Renal cortex interstitium (tissue), 15 donors: ENCODE measurements around the gene ZMPSTE24. TPM values are rescaled to one million over a fixed set of nuclear protein-coding genes. Genes with fewer than 3 reads are reported as not detected.
"Not testable (repeated sequence)": the region's sequence is repeated elsewhere in the genome, so short reads cannot be mapped to it uniquely, and the experiment has no call there.

Source experiments
- DNase-seq, 11 donors: peaks; one replicate each; pipeline ENCODE4 v3.0.0-alpha.2; 2013; ENCODE audit warnings: low read depth in 9 of 11, low spot score in 4 of 11; ENCODE audit errors: extremely low read depth in 1 of 11
- long read RNA-seq, 16 experiments: transcript quantifications; one replicate each; lab custom pipeline, GENCODE V29; 2026
- polyA plus RNA-seq, 3 donors: library from polyadenylated mRNA; unstranded; fragments of 120-200 nt; gene quantifications; one replicate each; pipeline ENCODE4 v1.2.1, GENCODE V29; 2013; ENCODE audit not compliant: insufficient read length in 3 of 3

The ZMPSTE24 gene
- 10 to 100 TPM; 50.1 to 60.4 (median 60.3) TPM for polyA plus RNA-seq
- long read RNA-seq, donor 1, transcript ZMPSTE24-201 (10 exons, 3,108 nt) = major isoform, 7 of 8 reads
- long read RNA-seq, donor 1, partial matches to known transcripts = 0 of 8 reads
- long read RNA-seq, donor 1, other reads (novel, unspliced or antisense) = 0 of 8 reads
- long read RNA-seq, donor 2, transcript ZMPSTE24-201 (10 exons, 3,108 nt) = major isoform, 8 of 21 reads
- long read RNA-seq, donor 2, partial matches to known transcripts = 11 of 21 reads
- long read RNA-seq, donor 2, other reads (novel, unspliced or antisense) = 0 of 21 reads
- long read RNA-seq, donor 3, transcript ZMPSTE24-201 (10 exons, 3,108 nt) = major isoform, 9 of 11 reads
- long read RNA-seq, donor 3, partial matches to known transcripts = 0 of 11 reads
- long read RNA-seq, donor 3, other reads (novel, unspliced or antisense) = 0 of 11 reads
- long read RNA-seq, donor 4, transcript ZMPSTE24-201 (10 exons, 3,108 nt) = major isoform, 9 of 25 reads
- long read RNA-seq, donor 4, transcript ZMPSTE24-203 (2 exons, 530 nt) = minor isoform, 5 of 25 reads
- long read RNA-seq, donor 4, partial matches to known transcripts = 11 of 25 reads
- long read RNA-seq, donor 4, other reads (novel, unspliced or antisense) = 0 of 25 reads
- long read RNA-seq, donor 5 = 0 reads
- long read RNA-seq, donor 6, transcript ZMPSTE24-203 (2 exons, 530 nt) = minor isoform, 7 of 47 reads
- long read RNA-seq, donor 6, transcript ZMPSTE24-201 (10 exons, 3,108 nt) = major isoform, 9 of 47 reads
- long read RNA-seq, donor 6, partial matches to known transcripts = 31 of 47 reads
- long read RNA-seq, donor 6, other reads (novel, unspliced or antisense) = 0 of 47 reads
- long read RNA-seq, donor 7, transcript ZMPSTE24-203 (2 exons, 530 nt) = minor isoform, 7 of 40 reads
- long read RNA-seq, donor 7, transcript ZMPSTE24-201 (10 exons, 3,108 nt) = major isoform, 10 of 40 reads
- long read RNA-seq, donor 7, partial matches to known transcripts = 23 of 40 reads
- long read RNA-seq, donor 7, other reads (novel, unspliced or antisense) = 0 of 40 reads
- long read RNA-seq, donor 8, transcript ZMPSTE24-203 (2 exons, 530 nt) = minor isoform, 8 of 25 reads
- long read RNA-seq, donor 8, transcript ZMPSTE24-201 (10 exons, 3,108 nt) = major isoform, 10 of 25 reads
- long read RNA-seq, donor 8, partial matches to known transcripts = 7 of 25 reads
- long read RNA-seq, donor 8, other reads (novel, unspliced or antisense) = 0 of 25 reads
- long read RNA-seq, donor 9, transcript ZMPSTE24-201 (10 exons, 3,108 nt) = major isoform, 8 of 9 reads
- long read RNA-seq, donor 9, partial matches to known transcripts = 0 of 9 reads
- long read RNA-seq, donor 9, other reads (novel, unspliced or antisense) = 0 of 9 reads
- long read RNA-seq, donor 10, transcript ZMPSTE24-201 (10 exons, 3,108 nt) = major isoform, 14 of 22 reads
- long read RNA-seq, donor 10, transcript ZMPSTE24-203 (2 exons, 530 nt) = minor isoform, 8 of 22 reads
- long read RNA-seq, donor 10, partial matches to known transcripts = 0 of 22 reads
- long read RNA-seq, donor 10, other reads (novel, unspliced or antisense) = 0 of 22 reads
- long read RNA-seq, donor 11, transcript ZMPSTE24-201 (10 exons, 3,108 nt) = major isoform, 8 of 9 reads
- long read RNA-seq, donor 11, partial matches to known transcripts = 0 of 9 reads
- long read RNA-seq, donor 11, other reads (novel, unspliced or antisense) = 0 of 9 reads
- long read RNA-seq, donor 12, partial matches to known transcripts = 0 of 3 reads
- long read RNA-seq, donor 12, other reads (novel, unspliced or antisense) = 0 of 3 reads
- long read RNA-seq, donor 13, transcript ZMPSTE24-201 (10 exons, 3,108 nt) = major isoform, 13 of 32 reads
- long read RNA-seq, donor 13, transcript ZMPSTE24-203 (2 exons, 530 nt) = minor isoform, 12 of 32 reads
- long read RNA-seq, donor 13, partial matches to known transcripts = 7 of 32 reads
- long read RNA-seq, donor 13, other reads (novel, unspliced or antisense) = 0 of 32 reads
- long read RNA-seq, donor 14, transcript ZMPSTE24-201 (10 exons, 3,108 nt) = major isoform, 9 of 16 reads
- long read RNA-seq, donor 14, transcript ZMPSTE24-203 (2 exons, 530 nt) = minor isoform, 7 of 16 reads
- long read RNA-seq, donor 14, partial matches to known transcripts = 0 of 16 reads
- long read RNA-seq, donor 14, other reads (novel, unspliced or antisense) = 0 of 16 reads
- long read RNA-seq, donor 15, transcript ZMPSTE24-201 (10 exons, 3,108 nt) = major isoform, 5 of 8 reads
- long read RNA-seq, donor 15, partial matches to known transcripts = 0 of 8 reads
- long read RNA-seq, donor 15, other reads (novel, unspliced or antisense) = 0 of 8 reads
- long read RNA-seq, donor 16, transcript ZMPSTE24-203 (2 exons, 530 nt) = minor isoform, 11 of 48 reads
- long read RNA-seq, donor 16, transcript ZMPSTE24-201 (10 exons, 3,108 nt) = major isoform, 29 of 48 reads
- long read RNA-seq, donor 16, partial matches to known transcripts = 8 of 48 reads
- long read RNA-seq, donor 16, other reads (novel, unspliced or antisense) = 0 of 48 reads

DNA sequence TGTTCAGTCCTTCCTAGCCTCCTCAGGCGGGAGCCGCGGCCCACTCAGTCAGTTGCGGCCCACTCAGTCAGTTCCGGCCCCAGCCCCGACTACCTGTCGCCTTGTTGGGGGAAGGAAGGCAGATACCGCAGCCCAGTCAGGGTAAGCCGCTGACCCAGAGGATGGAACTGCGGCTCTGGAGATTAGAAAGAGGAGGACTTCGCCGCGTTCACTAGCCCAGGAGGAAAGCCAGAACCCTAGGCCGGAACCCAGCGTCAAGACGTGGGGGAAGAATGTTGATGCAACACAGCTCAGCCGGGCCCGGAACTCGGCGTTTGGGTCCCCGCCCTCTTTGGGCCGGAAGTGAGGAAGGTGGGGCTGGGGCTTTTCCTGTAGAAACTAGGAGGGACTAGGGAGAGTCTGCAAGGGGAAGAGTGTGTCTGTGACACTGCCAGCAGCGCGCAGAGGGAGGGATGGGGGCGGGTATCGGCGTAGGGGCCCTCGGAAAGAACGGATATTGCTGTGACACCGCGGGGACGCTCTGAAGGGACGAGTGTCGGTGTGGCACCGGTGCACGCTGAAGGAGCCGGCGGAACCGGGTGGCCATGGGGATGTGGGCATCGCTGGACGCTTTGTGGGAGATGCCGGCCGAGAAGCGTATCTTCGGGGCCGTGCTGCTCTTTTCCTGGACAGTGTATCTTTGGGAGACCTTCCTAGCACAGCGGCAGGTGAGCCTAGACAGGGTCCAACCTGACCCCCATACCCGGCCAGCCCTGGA lies at the start of gene ZMPSTE24:
ZMPSTE24 (plus strand) TSS at position 549 of the 757 bp plus-strand sequence; CDS start at position 585, 36 bp downstream.
- DNase-seq = peak; percentile 92 to 97 (median 95)

DNA sequence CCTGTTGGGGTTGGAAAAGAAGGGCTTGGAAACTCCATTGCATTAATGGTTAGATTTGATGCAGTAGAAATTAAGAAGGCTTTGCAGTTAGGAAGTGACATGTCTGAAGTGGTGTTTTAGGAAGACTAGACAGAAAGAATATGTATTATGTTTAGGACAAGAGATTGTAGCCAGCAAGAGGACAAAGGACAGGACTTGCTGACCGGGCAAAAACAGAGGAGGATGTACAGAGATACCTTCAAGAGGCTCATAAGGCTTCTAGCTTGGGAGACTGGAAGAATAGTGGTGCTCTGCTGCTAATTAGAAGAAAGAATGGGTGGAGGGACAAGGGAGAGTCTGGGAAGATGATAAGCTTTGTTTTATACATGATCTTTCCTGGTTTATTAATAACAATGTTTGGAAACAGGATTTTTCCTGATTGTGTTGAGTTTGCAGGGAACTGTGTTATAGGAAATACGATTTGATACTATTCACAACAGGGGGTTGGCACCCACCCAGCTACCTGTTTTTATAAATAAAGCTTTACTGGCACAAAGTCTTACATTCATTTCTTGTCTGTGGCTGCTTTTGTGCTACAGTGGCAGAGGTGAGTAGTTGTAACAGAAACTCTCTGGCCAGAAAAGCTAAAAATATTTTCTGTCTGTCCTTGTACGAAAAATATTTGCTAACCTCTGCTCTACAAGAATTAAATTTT lies 47.4 kb upstream of the ZMPSTE24 start:
- no peak for DNase-seq

DNA sequence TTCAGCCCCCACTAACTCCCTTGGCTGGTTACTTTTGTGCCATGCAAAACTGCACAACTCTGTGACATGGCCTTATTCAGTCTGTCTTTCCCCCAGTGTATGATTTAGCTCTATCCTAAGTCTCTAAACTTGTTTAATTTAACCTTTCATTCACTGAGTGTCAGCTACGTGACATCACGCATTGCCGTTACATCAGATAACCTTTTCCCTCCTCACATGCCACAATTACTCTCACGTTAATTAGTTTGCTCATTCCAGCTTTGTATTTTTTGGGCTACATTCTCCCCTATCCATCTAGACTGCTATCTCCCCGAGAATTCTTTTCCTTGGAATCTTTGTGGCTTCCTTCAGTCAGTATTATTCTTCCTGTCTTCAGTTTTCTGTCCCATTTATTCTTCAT lies 39.7 kb upstream of the ZMPSTE24 start:
- no peak for DNase-seq

DNA sequence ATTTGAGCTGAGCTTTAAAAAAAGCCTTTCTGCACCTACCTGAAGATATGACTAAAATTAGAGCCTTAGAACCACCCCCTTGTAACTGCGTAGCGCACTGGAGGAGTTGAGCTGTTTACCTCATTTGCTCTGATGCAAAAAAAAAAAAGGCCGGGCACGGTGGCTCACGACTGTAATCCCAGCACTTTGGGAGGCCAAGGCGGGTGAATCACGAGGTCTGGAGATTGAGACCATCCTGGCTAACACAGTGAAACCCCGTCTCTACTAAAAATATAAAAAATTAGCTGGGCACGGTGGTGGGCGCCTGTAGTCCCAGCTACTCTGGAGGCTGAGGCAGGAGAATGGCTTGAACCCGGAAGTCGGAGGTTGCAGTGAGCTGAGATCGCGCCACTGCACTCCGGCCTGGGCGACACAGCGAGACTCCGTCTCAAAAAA lies 36.5 kb upstream of the ZMPSTE24 start:
- DNase-seq = not testable (repeated sequence)

DNA sequence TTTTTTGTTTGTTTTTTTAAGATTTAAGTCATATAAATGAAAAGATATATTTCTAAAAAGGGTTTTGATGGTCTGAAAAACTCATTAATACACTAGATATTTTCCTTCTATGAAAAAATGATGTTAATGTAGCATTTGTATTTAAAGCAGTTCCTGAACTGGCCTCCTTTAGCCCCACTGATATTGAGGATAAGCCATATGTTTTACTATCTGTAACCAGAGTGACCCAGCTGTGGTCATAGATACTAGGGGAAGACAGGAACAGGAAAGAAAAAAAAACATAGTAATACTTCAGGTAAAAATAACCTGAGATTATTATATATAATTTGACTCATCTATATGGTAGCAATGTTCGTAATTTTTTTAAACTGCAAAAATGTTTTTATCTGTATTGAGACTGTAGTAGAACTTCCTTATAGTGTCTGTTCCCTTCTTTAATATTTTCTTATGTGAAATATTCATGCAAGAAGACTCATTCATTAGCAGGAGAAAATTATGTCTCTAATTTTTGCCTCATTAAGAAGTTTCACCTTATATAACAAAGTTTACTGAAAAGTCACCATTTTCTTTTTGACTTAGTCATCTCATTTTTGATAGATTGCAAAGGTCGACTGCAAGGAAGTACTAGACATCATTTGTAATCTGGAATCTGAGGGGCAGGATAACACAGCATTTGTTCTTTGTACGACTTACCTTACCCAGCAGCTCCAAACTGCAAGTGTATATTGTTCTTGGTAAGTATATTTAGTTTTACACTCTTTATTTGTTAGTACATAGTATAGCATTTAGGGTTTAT lies 35.9 kb upstream of the ZMPSTE24 start:
- no peak for DNase-seq

DNA sequence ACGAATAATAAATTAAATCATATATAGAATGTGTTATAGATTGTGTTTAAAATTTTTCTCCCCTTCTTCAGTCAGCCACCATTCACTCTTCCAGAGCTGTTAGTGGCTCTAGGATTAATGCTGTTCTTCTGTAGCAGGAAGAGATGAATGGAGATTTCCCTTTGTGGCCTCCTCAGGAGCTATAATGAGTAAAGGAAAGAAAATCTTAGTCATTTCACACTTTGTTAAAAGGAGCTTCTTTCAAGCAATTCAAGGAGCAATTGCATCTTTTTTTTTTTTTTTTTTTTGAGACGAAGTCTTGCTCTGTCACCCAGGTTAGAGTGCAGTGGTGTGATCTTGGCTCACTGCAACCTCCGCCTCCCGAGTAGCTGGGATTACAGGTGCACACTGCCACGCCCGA lies 34.0 kb upstream of the ZMPSTE24 start:
- no peak for DNase-seq

DNA sequence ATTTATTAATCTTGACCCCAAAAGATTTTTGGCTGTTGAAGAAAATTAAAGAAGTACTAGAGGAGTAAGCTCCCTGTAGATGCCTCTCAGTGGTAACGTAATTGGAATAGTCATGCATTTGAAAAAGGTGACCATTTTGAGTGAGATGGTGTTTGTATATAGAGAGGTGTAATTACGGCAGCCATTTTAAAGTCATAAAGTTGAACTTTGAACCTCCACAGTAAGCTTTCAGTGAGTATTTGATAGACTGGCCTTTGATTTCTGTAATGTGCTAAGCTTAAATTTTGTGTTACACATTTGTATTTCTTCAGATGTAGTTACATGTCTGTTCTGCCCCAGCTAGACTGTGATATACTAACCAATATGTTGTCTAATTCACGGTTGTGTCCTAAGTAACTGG lies 31.8 kb upstream of the ZMPSTE24 start:
- no peak for DNase-seq

DNA sequence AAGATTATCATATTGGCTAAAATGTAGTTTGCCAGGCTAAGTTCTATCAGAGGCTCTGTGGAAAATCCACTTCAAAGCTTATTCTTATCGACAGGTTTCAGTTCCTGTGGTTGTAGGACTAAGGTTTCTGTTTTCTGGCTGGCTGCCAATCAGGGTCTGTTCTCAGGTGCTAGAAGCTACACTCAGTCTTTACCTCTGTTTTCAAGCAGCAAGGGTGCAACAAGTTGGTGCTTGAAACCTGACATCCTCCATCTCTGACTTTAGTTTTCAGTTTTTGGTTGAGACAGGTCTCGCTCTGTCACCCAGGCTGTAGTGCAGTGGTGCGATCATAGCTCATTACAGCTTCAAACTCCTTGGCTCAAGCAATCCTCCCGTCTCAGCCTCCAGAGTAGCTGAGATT lies 25.6 kb upstream of the ZMPSTE24 start:
- DNase-seq = no peak

DNA sequence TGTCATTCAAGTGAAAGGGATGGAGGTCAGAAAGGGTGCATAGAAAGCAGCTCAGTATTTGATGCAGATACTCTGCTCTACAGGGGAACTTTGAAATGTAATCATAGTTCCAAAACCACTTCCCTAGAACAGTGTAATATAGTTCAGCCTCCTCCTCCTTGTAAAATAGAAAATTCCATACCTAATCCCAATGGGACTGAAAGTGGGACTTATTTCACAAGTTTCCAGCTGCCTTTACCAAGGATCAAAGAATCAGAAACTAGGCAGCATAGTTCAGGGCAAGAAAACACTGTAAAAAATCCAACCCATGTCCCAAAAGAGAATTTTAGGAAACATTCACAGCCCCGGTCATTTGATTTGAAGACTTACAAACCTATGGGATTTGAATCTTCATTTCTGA lies 18.4 kb upstream of the ZMPSTE24 start:
- DNase-seq = no peak

DNA sequence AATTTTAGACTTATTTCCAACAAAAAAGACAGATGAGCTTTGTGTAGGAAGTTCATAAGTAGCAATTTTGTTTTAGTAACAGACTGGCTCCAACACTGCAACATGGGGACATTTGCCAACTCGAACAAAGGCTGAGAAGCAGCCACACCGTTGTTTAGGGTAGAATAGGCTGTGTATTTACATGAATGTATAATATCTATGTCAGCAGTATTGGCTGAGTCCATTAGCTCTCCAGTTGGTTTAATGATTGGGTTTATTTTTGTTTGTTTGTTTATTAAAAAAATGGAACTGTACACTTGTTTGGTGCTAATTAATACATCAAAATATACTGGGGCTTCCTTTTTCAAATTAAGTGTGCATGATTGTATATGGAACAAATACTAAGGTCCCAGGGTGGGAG lies 17.6 kb upstream of the ZMPSTE24 start:
- DNase-seq = no peak

DNA sequence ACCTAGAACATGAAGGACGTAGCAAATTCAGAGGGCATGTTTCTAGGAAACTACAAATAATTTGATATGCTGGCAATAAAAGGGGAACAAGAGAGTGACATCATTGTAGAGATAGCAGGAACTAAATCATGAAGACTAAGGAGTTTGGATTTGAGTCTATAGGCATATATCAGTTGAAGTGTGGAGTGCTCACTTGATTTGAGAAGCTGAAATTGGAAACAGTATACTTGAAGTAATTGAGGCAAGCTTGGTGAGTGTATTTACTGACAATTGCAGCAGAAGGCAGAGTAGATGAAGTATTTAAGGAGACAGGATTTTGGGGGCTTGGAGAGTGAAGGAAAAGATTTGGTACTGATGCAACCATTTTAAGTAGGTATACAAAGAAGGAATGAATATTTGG lies 16.7 kb upstream of the ZMPSTE24 start:
- DNase-seq = no peak

DNA sequence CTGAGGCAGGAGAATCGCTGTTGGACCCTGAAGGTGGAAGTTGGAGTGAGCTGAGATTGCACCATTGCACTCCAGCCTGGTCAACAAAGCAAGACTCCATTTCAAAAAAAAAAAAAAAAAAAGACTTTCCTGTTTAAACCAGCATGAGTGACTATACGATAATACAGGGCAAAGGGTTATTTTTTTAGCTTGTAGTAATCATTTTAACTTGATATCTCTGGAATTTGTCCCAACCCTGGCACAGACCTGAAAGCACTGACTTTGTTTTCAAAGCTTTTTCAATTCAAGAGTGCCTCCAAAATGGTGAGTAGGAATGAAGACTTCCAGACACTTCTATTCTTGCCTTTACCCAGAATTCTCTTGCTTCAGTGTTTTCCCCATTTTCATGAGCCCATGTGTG lies 14.7 kb upstream of the ZMPSTE24 start:
- DNase-seq = no peak

DNA sequence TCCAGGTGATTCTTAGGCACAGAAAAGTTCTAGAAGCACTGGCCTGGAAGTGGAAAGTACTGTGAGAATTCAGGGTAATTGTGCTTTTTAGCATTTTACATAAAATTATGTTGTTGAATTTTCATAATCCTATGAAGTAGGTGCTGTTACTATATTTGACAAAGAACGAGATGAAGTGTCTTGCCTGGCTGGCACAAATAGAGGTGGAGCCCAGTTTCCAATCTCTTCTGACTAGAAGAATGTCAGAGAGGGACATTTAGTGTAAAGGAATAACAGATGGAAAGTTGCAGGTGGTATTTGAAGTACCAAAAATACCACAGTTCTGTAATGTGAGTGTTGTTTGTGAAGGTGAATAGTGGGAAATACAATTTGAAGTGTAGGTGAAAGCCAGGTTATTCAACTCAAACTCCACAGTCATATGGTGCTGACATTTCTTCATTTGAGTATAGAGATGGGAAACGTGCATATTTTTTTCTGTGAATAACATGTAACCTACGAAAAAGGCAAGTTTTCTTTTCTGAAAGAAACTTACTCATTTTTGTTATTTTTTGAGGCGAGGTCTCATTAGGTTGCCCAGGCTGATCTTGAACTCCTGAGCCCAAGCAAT lies 13.8 kb upstream of the ZMPSTE24 start:
- DNase-seq = no peak

DNA sequence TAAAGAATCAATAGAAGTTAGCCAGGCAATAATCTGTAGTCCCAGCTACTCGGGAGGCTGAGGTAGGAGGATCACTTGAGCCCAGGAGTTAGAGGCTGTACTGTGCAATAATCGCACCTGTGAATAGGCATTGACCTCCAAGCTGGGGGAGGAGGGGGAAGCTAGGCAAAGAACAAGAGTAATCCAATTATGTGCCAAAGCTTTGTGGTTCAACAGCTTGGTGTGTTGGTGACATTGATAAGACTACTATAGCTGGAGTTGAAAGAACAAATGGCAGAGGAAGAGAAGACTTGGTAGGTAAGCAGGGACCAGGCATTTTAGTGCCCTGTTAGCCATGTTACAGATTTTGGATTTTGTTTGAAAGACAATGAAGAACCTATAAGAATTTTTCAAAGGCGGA lies 12.3 kb upstream of the ZMPSTE24 start:
- no peak for DNase-seq
